ENCODE results near the gene ZSWIM6.

DNA sequence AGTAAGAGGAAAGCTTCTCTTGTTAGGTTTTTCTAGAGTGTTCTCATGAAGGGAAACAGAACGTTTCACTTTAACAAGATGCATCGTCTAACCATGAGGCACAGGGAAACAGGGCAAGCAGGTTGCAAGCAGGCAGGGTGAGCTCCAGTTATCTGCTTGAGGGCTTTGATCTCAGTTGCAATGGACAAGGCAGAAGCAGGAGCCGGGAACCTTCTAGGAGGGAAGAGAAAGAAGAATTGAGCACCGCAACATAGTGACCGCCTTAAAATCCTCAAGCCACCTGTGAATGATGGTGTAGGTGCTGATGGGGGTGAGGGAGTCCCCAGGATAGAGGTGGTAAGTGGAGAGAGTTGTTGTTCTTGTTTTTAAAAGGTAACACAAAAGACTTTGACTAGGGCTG is 22.9 kb upstream of the ZSWIM6 start:
- TF ChIP-seq, protein P1, sequence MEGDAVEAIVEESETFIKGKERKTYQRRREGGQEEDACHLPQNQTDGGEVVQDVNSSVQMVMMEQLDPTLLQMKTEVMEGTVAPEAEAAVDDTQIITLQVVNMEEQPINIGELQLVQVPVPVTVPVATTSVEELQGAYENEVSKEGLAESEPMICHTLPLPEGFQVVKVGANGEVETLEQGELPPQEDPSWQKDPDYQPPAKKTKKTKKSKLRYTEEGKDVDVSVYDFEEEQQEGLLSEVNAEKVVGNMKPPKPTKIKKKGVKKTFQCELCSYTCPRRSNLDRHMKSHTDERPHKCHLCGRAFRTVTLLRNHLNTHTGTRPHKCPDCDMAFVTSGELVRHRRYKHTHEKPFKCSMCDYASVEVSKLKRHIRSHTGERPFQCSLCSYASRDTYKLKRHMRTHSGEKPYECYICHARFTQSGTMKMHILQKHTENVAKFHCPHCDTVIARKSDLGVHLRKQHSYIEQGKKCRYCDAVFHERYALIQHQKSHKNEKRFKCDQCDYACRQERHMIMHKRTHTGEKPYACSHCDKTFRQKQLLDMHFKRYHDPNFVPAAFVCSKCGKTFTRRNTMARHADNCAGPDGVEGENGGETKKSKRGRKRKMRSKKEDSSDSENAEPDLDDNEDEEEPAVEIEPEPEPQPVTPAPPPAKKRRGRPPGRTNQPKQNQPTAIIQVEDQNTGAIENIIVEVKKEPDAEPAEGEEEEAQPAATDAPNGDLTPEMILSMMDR (conservative IDR thresholded peaks at IDR 0.05; ENCODE audit: low read depth, low read length) = no peak
- no peak for TF ChIP-seq MAZ (IDR thresholded peaks at IDR 0.05; ENCODE audit: borderline replicate concordance, low read depth, low read length)
- no peak for TF ChIP-seq RAD21 (IDR thresholded peaks at IDR 0.05; ENCODE audit: low read length)
- no peak for TF ChIP-seq POLR2A (IDR thresholded peaks at IDR 0.05; ENCODE audit: low read depth, low read length)
- no peak for TF ChIP-seq MAFK (IDR thresholded peaks at IDR 0.05; ENCODE audit: low read depth, low read length)
- no peak for TF ChIP-seq RCOR1 (IDR thresholded peaks at IDR 0.05; ENCODE audit: insufficient replicate concordance, low read length)
